Measurements from ENCODE around the gene NHEJ1.

DNA sequence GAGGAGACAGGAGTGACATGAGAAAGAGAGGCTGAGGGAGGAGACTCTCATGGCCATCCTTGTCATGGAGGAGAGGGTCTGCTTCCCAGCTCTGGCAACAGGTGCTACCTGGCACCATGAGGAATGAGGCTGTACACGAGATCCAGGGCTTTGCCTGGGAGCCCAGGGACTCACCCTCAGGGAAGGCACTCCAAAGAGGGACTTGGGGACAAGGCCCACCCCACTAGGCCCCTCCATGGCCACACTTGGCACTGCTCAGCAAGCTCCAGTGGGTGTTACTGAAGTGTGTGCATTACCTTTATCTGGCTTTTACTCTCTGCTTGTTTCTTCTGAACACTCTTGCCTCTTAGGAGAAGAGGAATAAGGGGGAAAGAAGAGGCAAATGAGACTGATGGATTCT, 122.0 kb downstream of the NHEJ1 start:
- TF ChIP-seq, protein P1, sequence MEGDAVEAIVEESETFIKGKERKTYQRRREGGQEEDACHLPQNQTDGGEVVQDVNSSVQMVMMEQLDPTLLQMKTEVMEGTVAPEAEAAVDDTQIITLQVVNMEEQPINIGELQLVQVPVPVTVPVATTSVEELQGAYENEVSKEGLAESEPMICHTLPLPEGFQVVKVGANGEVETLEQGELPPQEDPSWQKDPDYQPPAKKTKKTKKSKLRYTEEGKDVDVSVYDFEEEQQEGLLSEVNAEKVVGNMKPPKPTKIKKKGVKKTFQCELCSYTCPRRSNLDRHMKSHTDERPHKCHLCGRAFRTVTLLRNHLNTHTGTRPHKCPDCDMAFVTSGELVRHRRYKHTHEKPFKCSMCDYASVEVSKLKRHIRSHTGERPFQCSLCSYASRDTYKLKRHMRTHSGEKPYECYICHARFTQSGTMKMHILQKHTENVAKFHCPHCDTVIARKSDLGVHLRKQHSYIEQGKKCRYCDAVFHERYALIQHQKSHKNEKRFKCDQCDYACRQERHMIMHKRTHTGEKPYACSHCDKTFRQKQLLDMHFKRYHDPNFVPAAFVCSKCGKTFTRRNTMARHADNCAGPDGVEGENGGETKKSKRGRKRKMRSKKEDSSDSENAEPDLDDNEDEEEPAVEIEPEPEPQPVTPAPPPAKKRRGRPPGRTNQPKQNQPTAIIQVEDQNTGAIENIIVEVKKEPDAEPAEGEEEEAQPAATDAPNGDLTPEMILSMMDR (IDR thresholded peaks at IDR 0.05), result no peak
- no peak for TF ChIP-seq EP300 (IDR thresholded peaks at IDR 0.05)
